Type B pancreatic cell (in vitro differentiated cells): ENCODE results near the gene MGMT. TPM values are rescaled to one million over a fixed set of nuclear protein-coding genes. Genes with fewer than 3 reads are reported as not detected.
A peak's percentile ranks its signal among the peaks of the same experiment; 100 is the strongest.

Experiments
- DNase-seq: peaks from one replicate; pipeline ENCODE4 v3.0.0; 2021; ENCODE audit warnings: mixed read lengths; ENCODE audit not compliant: unreplicated experiment; ENCODE audit errors: extremely low spot score
- H3K27ac Mint-ChIP-seq: 2 replicates; pipeline ENCODE4 v1.8.0; 2021; ENCODE audit warnings: mild to moderate bottlenecking, mixed read lengths
- H3K27me3 Mint-ChIP-seq: 2 replicates; pipeline ENCODE4 v1.8.0; 2021; ENCODE audit warnings: mixed read lengths
- H3K36me3 Mint-ChIP-seq: 2 replicates; pipeline ENCODE4 v1.8.0; 2021; ENCODE audit warnings: mixed read lengths
- H3K4me1 Mint-ChIP-seq: one replicate; pipeline ENCODE4 v1.8.0; 2021; ENCODE audit warnings: mixed read lengths; ENCODE audit not compliant: unreplicated experiment
- H3K4me3 Mint-ChIP-seq: 2 replicates; pipeline ENCODE4 v1.8.0; 2021; ENCODE audit warnings: mild to moderate bottlenecking, mixed read lengths
- H3K9me3 Mint-ChIP-seq: 2 replicates; pipeline ENCODE4 v1.8.0; 2021; ENCODE audit warnings: mixed read lengths
- total RNA-seq: library from RNA; stranded (reverse); gene quantifications from 2 replicates; pipeline ENCODE4 v1.2.1, GENCODE V29; 2021; ENCODE audit warnings: low replicate concordance
- TF ChIP-seq, protein P1 (sequence below): fragments of 200-600 bp; sonication (generic); conservative IDR thresholded peaks from 2 replicates; pipeline ENCODE4 v1.5.0; 2021; ENCODE audit warnings: antibody characterized with exemption, mild to moderate bottlenecking

Gene MGMT
- total RNA-seq, 1 donor from 2014 or later = 18.8 TPM

DNA sequence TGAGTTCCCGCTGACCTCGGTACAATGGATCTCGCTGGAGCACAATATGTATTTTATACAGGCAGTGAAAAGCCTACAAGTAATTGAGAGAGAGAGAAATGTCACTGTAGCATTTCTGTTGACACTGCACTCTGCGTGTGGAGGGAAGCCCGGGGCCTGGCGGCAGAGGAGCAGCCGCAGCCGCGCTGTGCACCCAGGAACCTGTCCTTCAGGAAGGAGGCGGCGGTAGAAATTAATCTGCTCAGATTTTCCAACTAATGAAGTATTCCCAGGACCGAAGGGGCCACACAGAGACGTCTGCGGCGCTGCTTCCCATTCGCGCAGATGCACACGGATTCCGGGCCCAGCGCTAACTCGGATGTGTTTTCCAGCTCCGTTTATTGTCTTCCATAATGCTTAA lies 327.0 kb downstream of the MGMT start:
- TF ChIP-seq, protein P1, sequence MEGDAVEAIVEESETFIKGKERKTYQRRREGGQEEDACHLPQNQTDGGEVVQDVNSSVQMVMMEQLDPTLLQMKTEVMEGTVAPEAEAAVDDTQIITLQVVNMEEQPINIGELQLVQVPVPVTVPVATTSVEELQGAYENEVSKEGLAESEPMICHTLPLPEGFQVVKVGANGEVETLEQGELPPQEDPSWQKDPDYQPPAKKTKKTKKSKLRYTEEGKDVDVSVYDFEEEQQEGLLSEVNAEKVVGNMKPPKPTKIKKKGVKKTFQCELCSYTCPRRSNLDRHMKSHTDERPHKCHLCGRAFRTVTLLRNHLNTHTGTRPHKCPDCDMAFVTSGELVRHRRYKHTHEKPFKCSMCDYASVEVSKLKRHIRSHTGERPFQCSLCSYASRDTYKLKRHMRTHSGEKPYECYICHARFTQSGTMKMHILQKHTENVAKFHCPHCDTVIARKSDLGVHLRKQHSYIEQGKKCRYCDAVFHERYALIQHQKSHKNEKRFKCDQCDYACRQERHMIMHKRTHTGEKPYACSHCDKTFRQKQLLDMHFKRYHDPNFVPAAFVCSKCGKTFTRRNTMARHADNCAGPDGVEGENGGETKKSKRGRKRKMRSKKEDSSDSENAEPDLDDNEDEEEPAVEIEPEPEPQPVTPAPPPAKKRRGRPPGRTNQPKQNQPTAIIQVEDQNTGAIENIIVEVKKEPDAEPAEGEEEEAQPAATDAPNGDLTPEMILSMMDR = no peak
- H3K9me3 Mint-ChIP-seq = peaks cover 17% of the 10 kb centered on the region
- H3K4me1 Mint-ChIP-seq = no peaks in the 10 kb centered on the region
- H3K27ac Mint-ChIP-seq = no peak overlapping the region
- no peak for DNase-seq
- peaks cover 4% of the 10 kb centered on the region for H3K27me3 Mint-ChIP-seq
- peaks cover 6% of the 10 kb centered on the region for H3K36me3 Mint-ChIP-seq
- no peak overlapping the region for H3K4me3 Mint-ChIP-seq

DNA sequence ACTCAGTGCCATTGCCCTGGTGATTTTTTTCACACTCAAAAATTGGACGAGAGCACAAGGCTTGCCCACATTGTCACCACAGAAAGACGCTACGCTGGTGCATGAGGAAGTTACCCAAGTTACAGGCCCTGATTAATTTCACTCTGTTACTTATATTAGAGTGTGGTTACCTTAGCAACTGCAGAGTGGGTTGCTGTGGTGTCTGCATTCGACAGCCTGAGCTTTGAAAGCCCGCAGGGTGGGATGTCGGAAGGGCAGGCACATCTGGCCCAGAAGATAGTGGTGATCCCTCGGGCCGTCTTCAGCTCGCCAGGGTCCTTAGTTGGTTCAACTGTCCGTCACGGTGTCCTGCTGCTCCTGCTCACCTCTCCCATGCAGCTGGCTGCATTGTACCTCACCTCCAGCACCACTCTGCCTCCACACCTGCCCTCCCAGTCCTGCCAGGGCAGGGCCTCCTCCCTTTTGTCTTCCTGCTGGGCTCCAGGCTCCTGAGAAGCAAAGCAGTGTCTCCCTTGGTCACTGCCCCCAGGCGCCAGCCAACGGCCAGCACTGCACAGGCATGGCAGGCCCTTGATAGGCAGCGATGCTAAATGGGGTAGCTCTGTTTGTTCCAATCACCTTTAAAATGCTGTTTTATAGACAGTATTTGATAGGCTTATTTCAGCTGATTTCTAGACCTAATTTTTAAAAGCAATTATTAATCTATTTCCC lies 329.8 kb downstream of the MGMT start:
- H3K4me3 Mint-ChIP-seq = no peak overlapping the region
- peaks cover 9% of the 10 kb centered on the region for H3K9me3 Mint-ChIP-seq
- no peak overlapping the region for H3K27ac Mint-ChIP-seq
- H3K4me1 Mint-ChIP-seq = no peaks in the 10 kb centered on the region
- peaks cover 6% of the 10 kb centered on the region for H3K36me3 Mint-ChIP-seq
- H3K27me3 Mint-ChIP-seq = peaks cover 4% of the 10 kb centered on the region
- TF ChIP-seq, protein P1 = no peak
- peak; percentile 36 for DNase-seq

DNA sequence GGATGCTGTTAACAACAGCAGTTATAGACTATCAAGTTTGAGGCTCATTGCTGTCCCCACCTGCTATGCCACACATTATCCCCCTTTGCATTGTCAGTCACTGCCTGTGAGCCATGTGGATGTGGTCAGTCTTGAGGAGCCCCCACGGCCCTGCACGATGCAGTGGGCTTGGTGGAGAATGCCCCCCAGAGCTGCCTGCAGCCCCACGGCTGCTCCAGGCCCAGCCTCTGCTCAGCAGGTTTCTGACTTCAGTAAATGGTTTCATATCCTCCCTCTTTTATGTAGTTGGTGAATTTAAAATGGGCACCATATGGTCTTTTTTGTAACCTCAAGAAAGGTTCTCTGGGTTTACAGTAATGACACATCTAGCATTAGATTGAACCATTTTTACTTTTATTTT lies 332.9 kb downstream of the MGMT start:
- DNase-seq = no peak
- H3K27ac Mint-ChIP-seq = no peak overlapping the region
- H3K27me3 Mint-ChIP-seq = peaks cover 4% of the 10 kb centered on the region
- H3K9me3 Mint-ChIP-seq = peaks cover 9% of the 10 kb centered on the region
- H3K4me1 Mint-ChIP-seq = no peaks in the 10 kb centered on the region
- TF ChIP-seq, protein P1 = no peak
- H3K4me3 Mint-ChIP-seq = no peak overlapping the region
- H3K36me3 Mint-ChIP-seq = peaks cover 3% of the 10 kb centered on the region

DNA sequence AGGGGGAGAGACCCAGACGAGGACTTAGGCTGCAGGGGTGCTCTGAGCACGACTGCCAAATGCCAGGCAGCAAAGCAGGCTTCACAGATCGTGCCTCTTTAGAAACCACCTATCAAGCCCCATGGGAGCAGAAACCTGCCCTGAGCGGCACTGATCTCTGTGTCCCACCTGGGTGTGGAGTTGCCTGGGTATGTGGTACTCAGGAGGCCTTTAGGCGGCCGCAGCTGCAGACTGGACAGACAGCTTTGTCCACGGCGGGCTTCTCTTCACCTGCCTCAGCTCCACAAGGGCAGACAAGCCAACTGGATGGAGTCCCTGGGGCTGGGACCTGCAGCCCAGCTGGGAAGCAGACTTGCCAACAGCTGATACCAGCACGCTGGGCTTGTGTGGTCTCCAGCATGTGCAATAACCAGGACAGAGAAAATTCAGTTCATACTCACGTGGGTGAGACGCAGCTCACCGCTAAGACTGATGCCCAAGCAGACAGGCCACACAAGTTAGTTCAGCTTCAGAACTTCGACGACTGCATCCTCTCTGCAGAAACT lies 333.8 kb downstream of the MGMT start:
- TF ChIP-seq, protein P1 = no peak
- Mint-ChIP-seq H3K27ac (no peak overlapping the region), H3K9me3 (peaks cover 9% of the 10 kb centered on the region), H3K36me3 (peaks cover 3% of the 10 kb centered on the region), H3K4me1 (no peaks in the 10 kb centered on the region), H3K27me3 (peaks cover 4% of the 10 kb centered on the region), H3K4me3 (no peak overlapping the region)
- no peak for DNase-seq

DNA sequence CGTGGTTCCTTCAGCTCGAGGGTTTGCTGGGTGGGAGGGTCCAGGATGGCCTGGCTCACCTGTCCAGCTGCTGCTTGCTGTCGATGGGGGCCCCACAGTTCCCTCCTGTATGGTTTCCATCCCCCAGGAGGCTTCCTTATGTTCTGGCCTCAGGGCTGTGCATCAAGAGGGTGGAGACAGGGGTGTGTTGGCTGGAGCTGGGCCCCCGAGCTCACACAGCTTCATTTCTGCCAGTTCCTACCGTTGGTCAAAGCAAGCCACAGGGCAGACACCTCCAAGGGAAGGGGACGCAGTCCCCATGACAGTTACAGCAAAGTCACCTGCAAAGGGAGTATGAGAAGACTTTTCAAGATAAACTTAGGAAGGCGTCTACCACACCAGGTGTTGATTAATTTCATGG lies 340.2 kb downstream of the MGMT start:
- H3K27ac Mint-ChIP-seq = no peak overlapping the region
- H3K4me1 Mint-ChIP-seq = peaks cover 4% of the 10 kb centered on the region
- H3K9me3 Mint-ChIP-seq = peaks cover 5% of the 10 kb centered on the region
- TF ChIP-seq, protein P1 = no peak
- H3K36me3 Mint-ChIP-seq = peaks cover under 1% of the 10 kb centered on the region
- no peak for DNase-seq
- peaks cover 4% of the 10 kb centered on the region for H3K27me3 Mint-ChIP-seq
- H3K4me3 Mint-ChIP-seq = no peak overlapping the region
